Measurements from ENCODE around the gene MYH8. TPM values are rescaled to one million over a fixed set of nuclear protein-coding genes. Genes with fewer than 3 reads are reported as not detected.

The MYH8 gene
- polyA plus RNA-seq (2012; ENCODE audit: insufficient read depth, insufficient read length, low read depth): not detected

- Histone ChIP-seq H3K9me3 (no peaks in the 10 kb centered on the region), H3K27me3 (no peaks in the 10 kb centered on the region), H3K36me3 (no peaks in the 10 kb centered on the region), H3K4me1 (no peaks in the 10 kb centered on the region), H3K4me3 (ENCODE audit: low read depth, low read length) (no peak within 1 kb of the TSS)
- DNase-seq: no peak
- TF ChIP-seq, protein P1, sequence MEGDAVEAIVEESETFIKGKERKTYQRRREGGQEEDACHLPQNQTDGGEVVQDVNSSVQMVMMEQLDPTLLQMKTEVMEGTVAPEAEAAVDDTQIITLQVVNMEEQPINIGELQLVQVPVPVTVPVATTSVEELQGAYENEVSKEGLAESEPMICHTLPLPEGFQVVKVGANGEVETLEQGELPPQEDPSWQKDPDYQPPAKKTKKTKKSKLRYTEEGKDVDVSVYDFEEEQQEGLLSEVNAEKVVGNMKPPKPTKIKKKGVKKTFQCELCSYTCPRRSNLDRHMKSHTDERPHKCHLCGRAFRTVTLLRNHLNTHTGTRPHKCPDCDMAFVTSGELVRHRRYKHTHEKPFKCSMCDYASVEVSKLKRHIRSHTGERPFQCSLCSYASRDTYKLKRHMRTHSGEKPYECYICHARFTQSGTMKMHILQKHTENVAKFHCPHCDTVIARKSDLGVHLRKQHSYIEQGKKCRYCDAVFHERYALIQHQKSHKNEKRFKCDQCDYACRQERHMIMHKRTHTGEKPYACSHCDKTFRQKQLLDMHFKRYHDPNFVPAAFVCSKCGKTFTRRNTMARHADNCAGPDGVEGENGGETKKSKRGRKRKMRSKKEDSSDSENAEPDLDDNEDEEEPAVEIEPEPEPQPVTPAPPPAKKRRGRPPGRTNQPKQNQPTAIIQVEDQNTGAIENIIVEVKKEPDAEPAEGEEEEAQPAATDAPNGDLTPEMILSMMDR (IDR thresholded peaks at IDR 0.05; ENCODE audit: low read depth, low read length): no peak
Measured at GRCh38 chr17:10421900-10422542, at the start of gene MYH8. MYH8 (minus strand) TSS chr17:10421950; CDS start chr17:10420227, 1,723 bp downstream.

DNA sequence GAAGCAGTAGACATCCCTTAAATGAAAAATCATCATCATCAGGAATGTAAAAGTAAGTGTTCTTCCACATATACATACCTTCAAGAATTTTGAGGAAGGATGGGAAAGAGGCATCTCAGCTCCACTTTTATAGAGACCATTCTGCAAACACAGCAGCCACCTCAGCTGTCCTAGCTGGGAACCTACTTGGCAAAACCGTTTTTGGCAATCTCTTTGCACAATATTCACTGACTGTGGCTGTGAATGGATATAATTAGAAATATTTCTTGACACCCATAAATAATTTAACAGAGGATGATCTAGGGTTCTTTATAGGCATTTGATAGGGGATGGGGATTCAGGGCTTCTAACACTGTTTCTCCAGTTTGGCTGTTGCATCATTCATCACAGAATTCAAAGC, 47.7 kb upstream of the MYH8 start, which contains the start of gene MYH4:
Gene MYH4, minus strand, starts transcription at position 101 of the 400 bp plus-strand sequence. CDS start 2,814 bp downstream, outside the sequence.
- no peaks in the 10 kb centered on the region for H3K36me3 ChIP-seq
- no peaks in the 10 kb centered on the region for H3K4me1 ChIP-seq
- no peaks in the 10 kb centered on the region for H3K9me3 ChIP-seq
- TF ChIP-seq, protein P1 (IDR thresholded peaks at IDR 0.05; ENCODE audit: low read depth, low read length): no peak
- DNase-seq: no peak
- H3K4me3 ChIP-seq (ENCODE audit: low read depth, low read length): no peak within 1 kb of the TSS
- H3K27me3 ChIP-seq: no peaks in the 10 kb centered on the region

GRCh38 chr17:10463402-10463801, 41.7 kb upstream of the MYH8 start:
- no peaks in the 10 kb centered on the region for H3K27me3 ChIP-seq
- no peaks in the 10 kb centered on the region for H3K4me1 ChIP-seq
- H3K36me3 ChIP-seq: no peaks in the 10 kb centered on the region
- no peaks in the 10 kb centered on the region for H3K9me3 ChIP-seq
- DNase-seq: no peak
- H3K4me3 ChIP-seq (ENCODE audit: low read depth, low read length): no peak overlapping the region
- TF ChIP-seq, protein P1 (IDR thresholded peaks at IDR 0.05; ENCODE audit: low read depth, low read length): no peak

DNA sequence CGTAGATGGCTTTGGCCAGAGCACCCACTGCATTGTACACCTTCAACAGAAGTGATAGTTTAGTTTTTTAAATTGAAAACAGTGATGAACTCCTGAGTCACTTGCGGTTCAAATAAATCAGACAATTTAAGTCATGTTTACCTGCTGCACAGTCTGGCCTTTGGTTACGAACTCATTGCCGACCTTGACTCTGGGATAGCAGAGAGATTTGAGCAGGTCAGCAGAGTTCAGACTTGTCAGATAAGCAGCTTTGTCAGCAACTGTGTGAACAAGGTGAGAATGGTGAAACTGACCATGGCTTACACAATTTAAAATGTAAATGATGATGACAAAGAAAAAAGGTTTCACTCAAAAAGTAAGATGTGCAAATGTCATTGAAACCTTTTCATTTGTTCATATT, 38.3 kb upstream of the MYH8 start:
- TF ChIP-seq, protein P1 (IDR thresholded peaks at IDR 0.05; ENCODE audit: low read depth, low read length): no peak
- Histone ChIP-seq H3K9me3 (no peaks in the 10 kb centered on the region), H3K4me3 (ENCODE audit: low read depth, low read length) (no peak overlapping the region), H3K27me3 (no peaks in the 10 kb centered on the region), H3K36me3 (no peaks in the 10 kb centered on the region), H3K4me1 (no peaks in the 10 kb centered on the region)
- DNase-seq: no peak

DNA sequence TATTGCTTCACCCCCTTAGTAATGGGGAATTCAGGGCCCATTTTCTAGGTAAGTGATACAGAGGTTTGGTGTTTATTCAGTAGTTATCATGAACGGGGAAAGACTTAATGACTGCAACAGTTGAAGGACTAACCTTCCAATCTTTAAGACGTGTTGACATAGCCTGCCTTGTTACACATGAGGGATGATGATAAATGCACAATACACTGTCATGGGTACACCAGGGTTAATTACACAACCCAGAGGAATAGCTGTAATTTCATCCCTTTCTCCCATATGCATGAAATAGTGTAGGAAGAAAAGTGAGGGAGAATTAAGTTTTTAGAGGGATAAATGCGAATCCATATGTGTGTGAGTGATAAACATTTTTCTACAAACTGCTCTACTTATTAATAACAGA, 37.0 kb upstream of the MYH8 start:
- Histone ChIP-seq H3K9me3 (no peaks in the 10 kb centered on the region), H3K36me3 (no peaks in the 10 kb centered on the region), H3K4me3 (ENCODE audit: low read depth, low read length) (no peak overlapping the region), H3K27me3 (no peaks in the 10 kb centered on the region), H3K4me1 (no peaks in the 10 kb centered on the region)
- TF ChIP-seq, protein P1 (IDR thresholded peaks at IDR 0.05; ENCODE audit: low read depth, low read length): no peak
- no peak for DNase-seq

- Histone ChIP-seq H3K4me1 (no peaks in the 10 kb centered on the region), H3K36me3 (no peaks in the 10 kb centered on the region), H3K4me3 (ENCODE audit: low read depth, low read length) (no peak overlapping the region), H3K9me3 (no peaks in the 10 kb centered on the region), H3K27me3 (no peaks in the 10 kb centered on the region)
- no peak for DNase-seq
- TF ChIP-seq, protein P1 (IDR thresholded peaks at IDR 0.05; ENCODE audit: low read depth, low read length): no peak
Measured at GRCh38 chr17:10457952-10458351, 36.2 kb upstream of the MYH8 start.

Measured in BE2C (cell line).